Measurements from ENCODE around the gene SSNA1.
"Not testable (repeated sequence)": the region's sequence is repeated elsewhere in the genome, so short reads cannot be mapped to it uniquely, and the experiment has no call there.

The SSNA1 gene

GRCh38 chr9:137234758-137235423, 46.4 kb downstream of the SSNA1 start:
- no peak for DNase-seq

- DNase-seq, result no peak
Observed at GRCh38 chr9:137235424-137236237, 47.2 kb downstream of the SSNA1 start.

- DNase-seq, result peak; percentile 95
Observed at GRCh38 chr9:137236238-137236935, 47.9 kb downstream of the SSNA1 start.

- no peak for DNase-seq
Observed at GRCh38 chr9:137236936-137237421, 48.5 kb downstream of the SSNA1 start.

GRCh38 chr9:137237759-137238726, 49.6 kb downstream of the SSNA1 start:
- no peak for DNase-seq

GRCh38 chr9:137239541-137240200, 51.2 kb downstream of the SSNA1 start:
- not testable (repeated sequence) for DNase-seq
